Naive thymus-derived CD4-positive, alpha-beta T cell (primary cell): Measurements from ENCODE around the gene TMED7. TPM values are rescaled to one million over a fixed set of nuclear protein-coding genes. Genes with fewer than 3 reads are reported as not detected.

Source experiments
- polyA plus RNA-seq, 2 donors: library from polyadenylated mRNA; unstranded; fragments of 300-500 nt; fragmentation: Illumina TruSeq; gene quantifications; one replicate each; pipeline ENCODE4 v1.2.3, GENCODE V29; 2021
- total RNA-seq, 6 experiments: library from RNA in 5 of 6; stranded (reverse) in 5 of 6; gene quantifications; 1 replicate in 5 of 6; 2 replicates in 1 of 6; pipeline ENCODE4 v1.2.3 and lab custom pipeline; 2021 to 2026

The TMED7 gene
- total and polyA plus RNA-seq, 7 experiments from 2014 or later = 31.5 to 58.0 (median 45.3) TPM

Other genes with a start within 250 kb of the TMED7 start
- 10 to 100 TPM; 14.9 to 33.1 (median 18.5) TPM for gene FEM1C, start 81.3 kb downstream of the TMED7 start, total RNA-seq
- 1 to 10 TPM; 2.0 to 2.7 TPM for gene FEM1C, start 81.3 kb downstream of the TMED7 start, polyA plus RNA-seq
- 1 to 10 TPM in 4 of 5 experiments, under 1 TPM in 1; 0.93 to 3.7 (median 1.9) TPM for gene TICAM2, start 23.6 kb downstream of the TMED7 start, total RNA-seq
- under 1 TPM; 0.14 to 0.60 TPM for gene TICAM2, start 23.6 kb downstream of the TMED7 start, polyA plus RNA-seq
- gene CDO1, start 190.6 kb upstream of the TMED7 start, total RNA-seq = under 1 TPM in 1 of 5 experiments, not detected in 4; 0.22 TPM
- gene CDO1, start 190.6 kb upstream of the TMED7 start, polyA plus RNA-seq = not detected
- gene ATG12, start 215.5 kb upstream of the TMED7 start, total RNA-seq = 10 to 100 TPM; 47.9 to 84.9 (median 60.0) TPM
- gene ATG12, start 215.5 kb upstream of the TMED7 start, polyA plus RNA-seq = 100 to 1,000 TPM in 1 of 2 donors, 10 to 100 TPM in 1; 99.8 to 141 TPM
- 10 to 100 TPM; 22.2 to 55.2 (median 43.3) TPM for gene AP3S1, start 215.9 kb upstream of the TMED7 start, total RNA-seq
- 10 to 100 TPM; 45.2 to 49.0 TPM for gene AP3S1, start 215.9 kb upstream of the TMED7 start, polyA plus RNA-seq